PC-3 (cell line): ENCODE data around the gene HOGA1.
"Not testable (repeated sequence)": the region's sequence is repeated elsewhere in the genome, so short reads cannot be mapped to it uniquely, and the experiment has no call there.

Experiments used
- EZH2 ChIP-seq: fragments of 300-600 bp; sonication (generic); IDR thresholded peaks from one replicate; pipeline ENCODE4 v1.6.1; 2017; ENCODE audit warnings: antibody characterized with exemption, mild to moderate bottlenecking, low read length; ENCODE audit not compliant: unreplicated experiment
- EZH2phosphoT487 ChIP-seq: fragments of 300-600 bp; sonication (generic); IDR thresholded peaks from 2 replicates; pipeline ENCODE4 v1.6.1; 2018; ENCODE audit warnings: mild to moderate bottlenecking, antibody characterized with exemption, low read length, borderline replicate concordance
- TF ChIP-seq, protein P1 (sequence below): fragments of 300-600 bp; sonication (generic); conservative IDR thresholded peaks from 2 replicates; pipeline ENCODE4 v1.5.1; 2017; ENCODE audit warnings: antibody characterized with exemption, low read depth, mild to moderate bottlenecking, low read length

GRCh38 chr10:97555541-97555940 lies 28.6 kb upstream of the HOGA1 start:
- TF ChIP-seq, protein P1, sequence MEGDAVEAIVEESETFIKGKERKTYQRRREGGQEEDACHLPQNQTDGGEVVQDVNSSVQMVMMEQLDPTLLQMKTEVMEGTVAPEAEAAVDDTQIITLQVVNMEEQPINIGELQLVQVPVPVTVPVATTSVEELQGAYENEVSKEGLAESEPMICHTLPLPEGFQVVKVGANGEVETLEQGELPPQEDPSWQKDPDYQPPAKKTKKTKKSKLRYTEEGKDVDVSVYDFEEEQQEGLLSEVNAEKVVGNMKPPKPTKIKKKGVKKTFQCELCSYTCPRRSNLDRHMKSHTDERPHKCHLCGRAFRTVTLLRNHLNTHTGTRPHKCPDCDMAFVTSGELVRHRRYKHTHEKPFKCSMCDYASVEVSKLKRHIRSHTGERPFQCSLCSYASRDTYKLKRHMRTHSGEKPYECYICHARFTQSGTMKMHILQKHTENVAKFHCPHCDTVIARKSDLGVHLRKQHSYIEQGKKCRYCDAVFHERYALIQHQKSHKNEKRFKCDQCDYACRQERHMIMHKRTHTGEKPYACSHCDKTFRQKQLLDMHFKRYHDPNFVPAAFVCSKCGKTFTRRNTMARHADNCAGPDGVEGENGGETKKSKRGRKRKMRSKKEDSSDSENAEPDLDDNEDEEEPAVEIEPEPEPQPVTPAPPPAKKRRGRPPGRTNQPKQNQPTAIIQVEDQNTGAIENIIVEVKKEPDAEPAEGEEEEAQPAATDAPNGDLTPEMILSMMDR = not testable (repeated sequence)
- TF ChIP-seq EZH2, EZH2phosphoT487: not testable (repeated sequence)
